ENCODE data around the gene EFNB2.

GRCh38 chr13:106548064-106548696 is 12.7 kb upstream of the EFNB2 start:
- TF ChIP-seq, protein P1, sequence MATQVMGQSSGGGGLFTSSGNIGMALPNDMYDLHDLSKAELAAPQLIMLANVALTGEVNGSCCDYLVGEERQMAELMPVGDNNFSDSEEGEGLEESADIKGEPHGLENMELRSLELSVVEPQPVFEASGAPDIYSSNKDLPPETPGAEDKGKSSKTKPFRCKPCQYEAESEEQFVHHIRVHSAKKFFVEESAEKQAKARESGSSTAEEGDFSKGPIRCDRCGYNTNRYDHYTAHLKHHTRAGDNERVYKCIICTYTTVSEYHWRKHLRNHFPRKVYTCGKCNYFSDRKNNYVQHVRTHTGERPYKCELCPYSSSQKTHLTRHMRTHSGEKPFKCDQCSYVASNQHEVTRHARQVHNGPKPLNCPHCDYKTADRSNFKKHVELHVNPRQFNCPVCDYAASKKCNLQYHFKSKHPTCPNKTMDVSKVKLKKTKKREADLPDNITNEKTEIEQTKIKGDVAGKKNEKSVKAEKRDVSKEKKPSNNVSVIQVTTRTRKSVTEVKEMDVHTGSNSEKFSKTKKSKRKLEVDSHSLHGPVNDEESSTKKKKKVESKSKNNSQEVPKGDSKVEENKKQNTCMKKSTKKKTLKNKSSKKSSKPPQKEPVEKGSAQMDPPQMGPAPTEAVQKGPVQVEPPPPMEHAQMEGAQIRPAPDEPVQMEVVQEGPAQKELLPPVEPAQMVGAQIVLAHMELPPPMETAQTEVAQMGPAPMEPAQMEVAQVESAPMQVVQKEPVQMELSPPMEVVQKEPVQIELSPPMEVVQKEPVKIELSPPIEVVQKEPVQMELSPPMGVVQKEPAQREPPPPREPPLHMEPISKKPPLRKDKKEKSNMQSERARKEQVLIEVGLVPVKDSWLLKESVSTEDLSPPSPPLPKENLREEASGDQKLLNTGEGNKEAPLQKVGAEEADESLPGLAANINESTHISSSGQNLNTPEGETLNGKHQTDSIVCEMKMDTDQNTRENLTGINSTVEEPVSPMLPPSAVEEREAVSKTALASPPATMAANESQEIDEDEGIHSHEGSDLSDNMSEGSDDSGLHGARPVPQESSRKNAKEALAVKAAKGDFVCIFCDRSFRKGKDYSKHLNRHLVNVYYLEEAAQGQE (IDR thresholded peaks at IDR 0.05; ENCODE audit: insufficient read depth in 1 of 2, low read depth in 2 of 2, low read length in 2 of 2) = no peak
- TF ChIP-seq POLR2AphosphoS5 (IDR thresholded peaks at IDR 0.05; ENCODE audit: low read depth, low read length) = no peak
- no peak for TF ChIP-seq SIN3A (IDR thresholded peaks at IDR 0.05; ENCODE audit: borderline replicate concordance, insufficient read depth, low read length)
- no peak for TF ChIP-seq TAF1 (IDR thresholded peaks at IDR 0.05; ENCODE audit: borderline replicate concordance, insufficient read depth, low read length)

Measured in PFSK-1 (cell line).